Measurements from ENCODE around the gene NELFCD.

DNA sequence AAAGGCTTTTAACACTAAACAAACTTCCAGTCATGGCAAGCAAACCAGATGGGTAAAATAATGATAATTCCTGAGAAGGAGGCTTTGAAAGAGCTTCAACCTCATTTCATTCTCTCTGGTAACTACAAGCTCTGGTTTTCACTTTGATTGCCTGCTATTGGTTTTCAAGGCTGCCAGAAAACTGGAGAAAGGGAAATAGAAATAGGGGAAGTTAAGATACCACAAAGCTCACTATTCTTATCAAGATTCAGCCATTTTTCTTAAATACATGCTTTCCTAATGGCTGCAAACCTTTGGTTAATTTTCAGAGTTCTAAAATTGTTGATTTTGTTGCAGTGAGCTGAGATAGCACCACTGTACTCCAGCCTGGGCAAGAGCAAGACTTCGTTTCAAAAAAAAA, 42.5 kb upstream of the NELFCD start:
- TF ChIP-seq EZH2 (IDR thresholded peaks at IDR 0.05; ENCODE audit: borderline replicate concordance, insufficient read depth, low read length, poor library complexity, severe bottlenecking), result no peak
- no peak for TF ChIP-seq MXI1 (conservative IDR thresholded peaks at IDR 0.05; ENCODE audit: poor library complexity, severe bottlenecking)
- TF ChIP-seq EP300 (conservative IDR thresholded peaks at IDR 0.05; ENCODE audit: poor library complexity, severe bottlenecking), result no peak
- TF ChIP-seq POLR2AphosphoS5 (IDR thresholded peaks at IDR 0.05), result no peak
- TF ChIP-seq, protein P1, sequence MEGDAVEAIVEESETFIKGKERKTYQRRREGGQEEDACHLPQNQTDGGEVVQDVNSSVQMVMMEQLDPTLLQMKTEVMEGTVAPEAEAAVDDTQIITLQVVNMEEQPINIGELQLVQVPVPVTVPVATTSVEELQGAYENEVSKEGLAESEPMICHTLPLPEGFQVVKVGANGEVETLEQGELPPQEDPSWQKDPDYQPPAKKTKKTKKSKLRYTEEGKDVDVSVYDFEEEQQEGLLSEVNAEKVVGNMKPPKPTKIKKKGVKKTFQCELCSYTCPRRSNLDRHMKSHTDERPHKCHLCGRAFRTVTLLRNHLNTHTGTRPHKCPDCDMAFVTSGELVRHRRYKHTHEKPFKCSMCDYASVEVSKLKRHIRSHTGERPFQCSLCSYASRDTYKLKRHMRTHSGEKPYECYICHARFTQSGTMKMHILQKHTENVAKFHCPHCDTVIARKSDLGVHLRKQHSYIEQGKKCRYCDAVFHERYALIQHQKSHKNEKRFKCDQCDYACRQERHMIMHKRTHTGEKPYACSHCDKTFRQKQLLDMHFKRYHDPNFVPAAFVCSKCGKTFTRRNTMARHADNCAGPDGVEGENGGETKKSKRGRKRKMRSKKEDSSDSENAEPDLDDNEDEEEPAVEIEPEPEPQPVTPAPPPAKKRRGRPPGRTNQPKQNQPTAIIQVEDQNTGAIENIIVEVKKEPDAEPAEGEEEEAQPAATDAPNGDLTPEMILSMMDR (IDR thresholded peaks at IDR 0.05; ENCODE audit: poor library complexity, severe bottlenecking), result no peak
